ENCODE data around the gene SMIM21. TPM values are rescaled to one million over a fixed set of nuclear protein-coding genes. Genes with fewer than 3 reads are reported as not detected.

Gene SMIM21
- total RNA-seq, 3 donors from 2014 or later (not counting 1 experiment from before 2014, with no cell fraction given) = not detected

- H3K36me3 Mint-ChIP-seq = no peaks in the 10 kb centered on the region
- peaks cover 2% of the 10 kb centered on the region for H3K27me3 ChIP-seq (ENCODE audit: control insufficient read depth, insufficient read depth, low read length)
- peaks cover 23 to 82% of the 10 kb centered on the region in 2 donors for H3K27me3 Mint-ChIP-seq (ENCODE audit: low read depth in 2 of 2)
- H3K27ac ChIP-seq (ENCODE audit: low read length) = no peak overlapping the region
- H3K4me3 Mint-ChIP-seq = no peak overlapping the region
- intact Hi-C loops (cut with micrococcal nuclease) = no loop called here
- no peak overlapping the region for H3K4me3 ChIP-seq (ENCODE audit: low read length)
- H3K9me3 ChIP-seq (ENCODE audit: control insufficient read depth, insufficient read depth, low read length) = no peaks in the 10 kb centered on the region
- no peaks in the 10 kb centered on the region for H3K36me3 ChIP-seq (ENCODE audit: control insufficient read depth, insufficient read depth, low read length)
- DNase-seq (no peak), ATAC-seq (no peak)
- H3K4me1 Mint-ChIP-seq = no peaks in the 10 kb centered on the region
- H3K9me3 Mint-ChIP-seq = no peaks in the 10 kb centered on the region
- no peak for TF ChIP-seq CTCF (IDR thresholded peaks at IDR 0.05)
- no peak overlapping the region for H3K27ac Mint-ChIP-seq
- no peaks in the 10 kb centered on the region for H3K4me1 ChIP-seq (ENCODE audit: control insufficient read depth, insufficient read depth, low read length)
- 15% methylated on average over 3 of the region's 4 CpGs for WGBS (ENCODE audit: insufficient coverage)
Observed at GRCh38 chr18:75384144-75384543, 43.4 kb downstream of the SMIM21 start.

GRCh38 chr18:75378376-75379315, 48.9 kb downstream of the SMIM21 start:
- ATAC-seq (no peak), DNase-seq (no peak)
- H3K36me3 ChIP-seq (ENCODE audit: control insufficient read depth, insufficient read depth, low read length) = no peaks in the 10 kb centered on the region
- no peaks in the 10 kb centered on the region for H3K4me1 Mint-ChIP-seq
- H3K27me3 ChIP-seq (ENCODE audit: control insufficient read depth, insufficient read depth, low read length) = no peaks in the 10 kb centered on the region
- WGBS (ENCODE audit: insufficient coverage) = 94% methylated on average over 19 of the region's 22 CpGs
- H3K4me1 ChIP-seq (ENCODE audit: control insufficient read depth, insufficient read depth, low read length) = no peaks in the 10 kb centered on the region
- no peaks in the 10 kb centered on the region for H3K9me3 ChIP-seq (ENCODE audit: control insufficient read depth, insufficient read depth, low read length)
- no peak overlapping the region for H3K4me3 Mint-ChIP-seq
- H3K27ac ChIP-seq (ENCODE audit: low read length) = no peak overlapping the region
- no peaks in the 10 kb centered on the region for H3K36me3 Mint-ChIP-seq
- H3K4me3 ChIP-seq (ENCODE audit: low read length) = no peak overlapping the region
- H3K27me3 Mint-ChIP-seq (ENCODE audit: low read depth in 2 of 2) = peaks cover 26 to 67% of the 10 kb centered on the region in 2 donors
- no peak for TF ChIP-seq CTCF (IDR thresholded peaks at IDR 0.05)
- intact Hi-C loops (cut with micrococcal nuclease) = no loop called here
- H3K9me3 Mint-ChIP-seq = no peaks in the 10 kb centered on the region
- no peak overlapping the region for H3K27ac Mint-ChIP-seq

GRCh38 chr18:75377926-75378325, 49.6 kb downstream of the SMIM21 start:
- H3K4me1 Mint-ChIP-seq = no peaks in the 10 kb centered on the region
- ATAC-seq = no peak
- TF ChIP-seq CTCF (IDR thresholded peaks at IDR 0.05) = no peak
- Histone ChIP-seq H3K27ac (ENCODE audit: low read length) (no peak overlapping the region), H3K4me1 (ENCODE audit: control insufficient read depth, insufficient read depth, low read length) (no peaks in the 10 kb centered on the region), H3K27me3 (ENCODE audit: control insufficient read depth, insufficient read depth, low read length) (no peaks in the 10 kb centered on the region), H3K36me3 (ENCODE audit: control insufficient read depth, insufficient read depth, low read length) (no peaks in the 10 kb centered on the region), H3K4me3 (ENCODE audit: low read length) (no peak overlapping the region), H3K9me3 (ENCODE audit: control insufficient read depth, insufficient read depth, low read length) (no peaks in the 10 kb centered on the region)
- no peak for DNase-seq
- H3K9me3 Mint-ChIP-seq = no peaks in the 10 kb centered on the region
- no peak overlapping the region for H3K4me3 Mint-ChIP-seq
- peaks cover 24 to 60% of the 10 kb centered on the region in 2 donors for H3K27me3 Mint-ChIP-seq (ENCODE audit: low read depth in 2 of 2)
- no peaks in the 10 kb centered on the region for H3K36me3 Mint-ChIP-seq
- intact Hi-C loops (cut with micrococcal nuclease) = no loop called here
- 97% methylated on average over 10 of the region's 10 CpGs for WGBS (ENCODE audit: insufficient coverage)
- no peak overlapping the region for H3K27ac Mint-ChIP-seq
